HG02884 (cell line): ENCODE measurements around the gene WFDC8.
"Not testable (repeated sequence)": the region's sequence is repeated elsewhere in the genome, so short reads cannot be mapped to it uniquely, and the experiment has no call there.

Experiments
- ATAC-seq: cut with Tn5 transposase; IDR thresholded peaks from one replicate; pipeline ENCODE4 v1.9.1; 2021; ENCODE audit warnings: mild to moderate bottlenecking, moderate library complexity; ENCODE audit not compliant: unreplicated experiment

The WFDC8 gene

DNA sequence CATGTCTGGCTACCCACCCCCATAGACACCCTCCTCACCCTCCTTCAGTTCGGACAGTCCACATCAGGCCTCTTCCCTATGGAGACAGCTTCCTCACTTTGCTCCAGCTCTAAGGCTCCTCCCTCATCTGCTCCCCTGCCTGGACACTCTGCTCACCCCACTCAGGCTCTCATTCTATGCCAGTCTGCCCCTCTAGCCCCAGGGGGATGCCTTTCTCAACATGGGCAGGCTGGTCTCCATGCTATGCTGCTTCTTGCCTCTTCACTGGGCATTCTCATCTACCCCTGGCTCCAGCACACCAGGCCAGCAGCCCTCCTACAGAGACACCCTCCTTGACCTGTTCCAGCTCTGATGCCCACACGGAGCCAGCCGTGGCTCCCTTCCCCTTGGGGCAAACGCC is at the start of gene WFDC8:
WFDC8 (minus strand) TSS at position 101 of the 400 bp plus-strand sequence; CDS start at position 64, 37 bp downstream.
- ATAC-seq, result no peak

DNA sequence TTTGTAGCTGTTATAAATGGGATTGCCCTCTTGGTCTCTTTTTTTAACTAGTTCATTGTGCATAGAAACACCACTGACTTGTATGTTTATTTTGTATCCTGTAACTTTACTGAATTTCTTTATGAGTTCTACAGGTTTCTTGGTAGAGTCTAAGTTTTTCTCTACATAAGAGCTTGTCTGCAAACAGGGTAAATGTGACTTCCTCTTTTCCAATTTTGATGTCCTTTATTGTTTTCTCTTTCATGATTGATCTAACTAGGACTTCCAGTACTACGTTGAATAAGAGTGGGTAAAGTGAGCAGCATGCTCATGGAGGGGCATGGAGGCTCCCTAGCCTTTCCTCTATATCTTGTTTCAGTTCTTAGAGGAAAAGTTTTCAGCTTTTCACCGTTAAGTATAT is 47.5 kb upstream of the WFDC8 start:
- no peak for ATAC-seq

DNA sequence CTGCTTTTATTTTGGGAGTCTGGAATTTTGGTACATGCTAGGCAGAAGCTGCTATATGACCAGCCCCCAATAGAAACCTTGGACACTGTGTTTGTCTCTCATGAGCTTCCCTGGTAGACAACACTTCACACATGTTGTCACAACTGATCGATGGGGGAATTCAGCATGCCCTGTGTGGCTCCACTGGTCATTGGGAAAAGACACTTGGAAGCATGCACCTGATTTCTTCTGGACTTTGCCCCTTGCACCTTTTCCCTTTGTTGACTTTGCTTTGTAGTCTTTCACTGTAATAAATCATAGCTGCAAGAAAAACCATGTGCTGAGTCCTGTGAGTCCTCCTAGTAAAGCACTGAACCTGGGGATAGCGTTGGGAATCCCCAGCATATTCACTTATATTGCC is 42.5 kb upstream of the WFDC8 start:
- no peak for ATAC-seq

DNA sequence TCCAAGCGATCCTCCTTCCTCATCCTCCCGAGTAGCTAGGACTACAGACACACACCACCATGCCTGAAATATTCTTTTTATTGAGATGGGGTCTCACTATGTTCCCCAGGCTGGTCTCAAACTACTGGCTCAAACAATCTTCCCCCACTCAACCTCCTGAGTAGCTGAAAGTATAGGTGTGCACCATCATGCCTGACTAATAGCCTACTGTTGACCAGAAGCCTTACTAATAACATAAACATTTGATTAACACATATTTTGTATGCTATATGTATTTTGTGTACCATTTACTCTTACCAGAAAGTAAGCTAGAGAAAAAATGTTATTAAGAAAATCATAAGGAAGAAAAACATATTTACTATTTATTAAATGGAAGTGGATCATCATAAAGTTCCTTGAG is 38.5 kb upstream of the WFDC8 start:
- no peak for ATAC-seq

DNA sequence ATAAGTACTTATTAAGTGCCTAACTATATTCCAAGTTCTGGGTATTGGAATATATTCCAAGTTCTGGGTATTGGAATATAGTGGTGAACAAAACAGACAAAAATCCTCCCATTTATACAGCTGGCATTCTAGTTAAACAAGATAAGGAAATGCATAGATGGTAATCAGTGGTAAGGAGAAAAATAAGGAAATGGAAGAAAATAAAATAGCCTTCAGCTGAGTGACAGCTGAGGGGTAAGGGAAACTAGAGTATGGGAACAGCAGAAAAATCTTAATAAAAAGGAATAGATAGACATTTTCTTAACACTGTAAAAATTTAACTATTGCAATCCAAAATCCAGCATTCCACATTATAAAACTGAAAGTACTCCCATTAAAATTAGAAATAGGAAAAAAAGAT is 33.2 kb upstream of the WFDC8 start:
- ATAC-seq, result no peak

DNA sequence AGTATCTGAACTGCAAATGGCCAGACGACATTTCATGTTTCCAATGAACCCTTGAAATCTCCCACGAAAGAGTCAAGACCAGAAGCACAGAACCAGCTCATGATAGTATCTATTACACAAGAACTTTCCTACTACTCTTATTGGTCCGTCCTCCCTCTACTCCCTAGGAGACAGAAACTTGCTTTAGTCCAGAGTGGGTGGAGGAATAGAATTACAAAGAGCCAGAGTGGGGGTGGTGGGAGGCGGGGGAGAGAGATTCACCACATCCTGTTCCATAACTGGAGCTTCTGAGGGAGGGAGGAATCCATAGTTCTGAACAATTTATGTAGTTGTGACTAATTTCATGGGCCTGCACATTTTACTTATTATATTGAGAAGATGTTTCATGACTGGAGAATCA is 32.0 kb upstream of the WFDC8 start:
- ATAC-seq, result no peak

DNA sequence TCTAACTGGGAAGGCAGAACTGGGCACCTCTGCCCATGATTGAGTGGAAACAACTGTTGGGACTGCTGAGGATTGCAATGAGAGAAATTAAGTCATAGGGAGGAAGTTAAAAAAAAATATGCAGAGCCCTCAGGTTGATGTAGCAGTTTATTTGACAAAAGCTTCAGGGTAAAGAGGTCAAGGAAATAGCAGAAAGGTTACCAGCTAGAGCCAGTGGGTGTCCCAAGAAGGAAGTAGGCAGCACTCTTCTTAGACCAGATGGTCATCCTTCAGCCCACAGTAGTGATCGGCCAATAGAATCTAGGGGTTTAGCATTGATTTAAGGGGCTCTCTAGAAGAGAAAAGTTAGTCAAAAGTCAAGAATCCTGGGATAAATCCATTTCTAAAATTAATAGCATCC is 28.7 kb upstream of the WFDC8 start:
- no peak for ATAC-seq

DNA sequence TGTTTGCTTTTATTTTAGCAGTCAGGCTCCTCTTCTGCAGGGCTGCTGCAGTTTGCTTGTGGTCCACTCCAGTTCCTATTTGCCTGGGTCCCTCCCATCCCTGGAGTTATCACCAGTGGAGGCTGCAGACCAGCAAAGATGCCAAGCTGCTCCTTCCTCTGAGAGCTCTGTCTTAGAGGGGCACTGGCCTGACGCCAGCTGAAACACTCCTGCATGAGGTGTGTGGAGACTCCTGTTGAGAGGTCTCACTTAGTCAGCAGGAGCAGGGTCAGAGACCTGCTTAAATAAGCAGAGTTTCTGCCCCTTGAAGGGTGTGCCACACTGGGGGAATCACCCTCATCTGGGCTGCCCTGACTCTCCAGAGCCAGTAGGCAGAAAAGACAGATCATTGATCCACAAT is 16.2 kb upstream of the WFDC8 start:
- no peak for ATAC-seq

DNA sequence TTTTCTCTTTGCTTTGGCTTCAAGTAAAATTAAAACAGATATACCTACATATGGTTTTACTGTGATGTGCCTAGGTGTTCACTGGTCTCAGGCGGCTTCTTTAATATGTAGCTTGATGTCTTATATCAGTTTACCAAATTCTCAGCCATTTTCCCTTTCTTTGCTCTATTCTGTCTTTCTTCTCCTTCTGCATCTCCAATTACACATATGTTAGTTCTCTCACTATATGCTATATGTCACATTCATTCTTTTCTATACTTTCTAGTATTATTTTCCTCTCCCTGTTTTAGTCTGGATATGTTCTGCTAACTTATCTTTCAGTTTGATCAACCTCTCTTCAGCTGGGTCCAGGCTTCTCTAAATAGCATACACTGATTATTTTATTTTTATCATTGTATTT is 14.4 kb upstream of the WFDC8 start:
- no peak for ATAC-seq

DNA sequence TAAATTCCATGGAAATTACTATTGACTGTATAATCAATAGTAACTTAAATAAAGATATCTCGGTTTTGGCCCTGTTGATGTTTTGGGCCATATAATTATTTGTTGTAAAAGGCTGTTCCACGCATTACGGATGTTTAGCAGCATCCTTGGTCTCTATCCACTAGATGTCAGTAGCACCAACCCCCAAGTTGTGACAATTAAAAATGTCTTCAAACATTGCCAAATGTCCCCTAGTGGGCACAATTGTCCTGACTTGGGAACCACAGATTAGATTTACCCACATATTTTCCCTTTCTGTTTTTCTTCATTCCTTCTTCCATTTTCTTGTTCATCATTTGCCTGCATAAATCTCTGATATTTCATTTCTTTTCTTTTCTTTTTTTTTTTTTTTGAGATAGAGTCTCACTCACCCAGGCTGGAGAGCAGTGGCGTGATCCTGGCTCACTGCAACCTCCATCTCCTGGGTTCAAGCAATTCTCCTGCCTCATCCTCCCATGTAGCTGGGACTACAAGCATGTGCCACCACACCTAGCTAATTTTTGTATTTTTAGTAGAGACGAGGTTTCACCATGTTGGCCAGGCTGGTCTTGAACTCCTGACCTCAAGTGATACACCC is 13.6 kb upstream of the WFDC8 start:
- no peak for ATAC-seq

DNA sequence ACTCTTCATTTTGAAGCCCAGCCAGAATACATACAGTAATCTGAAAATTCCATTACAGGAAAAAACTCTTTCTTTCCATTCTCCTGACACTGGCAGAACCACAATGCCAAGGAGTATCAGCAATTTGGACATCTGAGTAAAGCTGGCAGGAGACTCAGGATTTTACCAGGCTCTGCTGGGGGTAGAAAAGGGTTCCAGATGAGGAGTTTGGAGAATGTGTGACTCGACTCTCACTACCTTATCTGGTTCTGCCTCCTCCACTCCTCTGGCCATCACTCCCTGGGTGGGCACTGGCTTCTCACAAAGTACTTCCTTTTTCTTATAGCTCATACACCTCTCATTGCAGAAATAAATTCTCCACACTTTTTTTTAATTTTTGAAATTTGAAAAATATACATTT is 10.6 kb upstream of the WFDC8 start:
- ATAC-seq, result no peak

DNA sequence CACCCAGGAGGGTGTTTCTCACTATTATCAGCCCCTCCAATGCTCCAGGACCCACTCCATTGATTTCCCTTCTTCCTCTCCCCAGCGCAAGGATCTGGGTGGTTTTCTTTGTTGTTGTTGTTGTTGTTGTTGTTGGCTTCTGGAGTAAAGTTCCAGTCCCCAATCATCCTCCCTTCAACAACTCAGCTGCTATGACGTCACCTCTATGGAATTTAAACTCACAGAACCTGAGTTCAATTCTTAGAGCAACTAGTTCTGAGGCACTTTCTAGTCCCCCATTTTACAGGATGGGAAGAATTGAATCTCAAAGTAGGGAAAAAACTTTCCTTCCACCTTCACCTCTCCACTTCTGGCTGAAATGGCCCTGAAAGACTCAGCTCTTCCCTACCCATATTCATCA is 9.7 kb upstream of the WFDC8 start:
- ATAC-seq, result no peak

DNA sequence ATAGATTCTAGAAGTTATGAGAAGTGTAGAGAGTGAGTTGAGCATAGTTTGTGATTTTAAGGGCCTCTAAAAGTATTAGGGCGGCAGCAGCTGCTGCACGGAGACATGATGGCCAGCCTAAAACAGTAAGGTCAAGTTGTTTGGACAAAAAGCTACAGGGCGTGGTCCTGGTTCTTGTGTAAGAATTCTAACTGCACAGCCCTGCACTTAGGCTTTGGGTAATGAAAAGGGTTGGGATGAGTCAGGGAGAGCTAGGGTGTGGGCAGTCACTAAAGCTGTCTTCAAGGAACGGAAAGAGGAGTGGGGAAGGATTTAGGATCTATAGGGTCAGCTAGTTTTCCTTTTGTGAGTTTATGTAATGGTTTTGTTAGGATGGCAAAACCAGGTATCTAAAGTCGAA is 6.9 kb upstream of the WFDC8 start:
- not testable (repeated sequence) for ATAC-seq

DNA sequence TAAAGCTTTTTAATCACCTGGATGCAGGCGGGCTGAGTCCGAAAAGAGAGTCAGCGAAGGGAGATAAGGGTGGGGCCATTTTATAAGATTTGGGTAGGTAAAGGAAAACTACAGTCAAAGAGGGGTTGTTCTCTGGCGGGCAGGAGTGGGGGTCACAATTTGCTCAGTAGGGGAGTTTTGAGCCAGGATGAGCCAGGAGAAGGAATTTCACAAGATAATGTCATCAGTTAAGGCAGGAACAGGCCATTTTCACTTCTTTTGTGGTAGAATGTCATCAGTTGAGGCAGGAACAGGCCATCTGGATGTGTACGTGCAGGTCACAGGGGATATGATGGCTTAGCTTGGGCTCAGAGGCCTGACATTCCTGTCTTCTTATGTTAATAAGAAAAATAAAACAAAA is 5.2 kb upstream of the WFDC8 start:
- ATAC-seq, result not testable (repeated sequence)

DNA sequence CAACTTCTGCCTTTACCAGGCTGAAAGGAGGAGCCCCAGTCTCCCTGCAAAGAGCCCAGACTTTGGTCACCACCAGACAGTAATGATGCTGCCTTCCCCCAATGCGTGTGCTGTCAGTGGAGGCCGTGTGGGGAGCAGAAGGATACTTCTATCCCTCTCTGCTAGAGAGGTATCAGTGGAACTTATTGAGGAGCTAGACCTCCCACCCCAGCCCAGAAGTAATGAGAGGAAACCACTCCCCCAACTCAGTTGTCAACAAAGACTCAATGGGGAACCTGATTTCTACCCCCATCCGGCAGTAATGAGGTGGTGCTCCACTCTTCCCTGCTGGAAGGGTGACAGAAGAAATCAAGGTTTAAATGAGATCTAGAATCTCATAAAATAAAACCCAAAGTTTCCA is 4.4 kb upstream of the WFDC8 start:
- ATAC-seq, result no peak

DNA sequence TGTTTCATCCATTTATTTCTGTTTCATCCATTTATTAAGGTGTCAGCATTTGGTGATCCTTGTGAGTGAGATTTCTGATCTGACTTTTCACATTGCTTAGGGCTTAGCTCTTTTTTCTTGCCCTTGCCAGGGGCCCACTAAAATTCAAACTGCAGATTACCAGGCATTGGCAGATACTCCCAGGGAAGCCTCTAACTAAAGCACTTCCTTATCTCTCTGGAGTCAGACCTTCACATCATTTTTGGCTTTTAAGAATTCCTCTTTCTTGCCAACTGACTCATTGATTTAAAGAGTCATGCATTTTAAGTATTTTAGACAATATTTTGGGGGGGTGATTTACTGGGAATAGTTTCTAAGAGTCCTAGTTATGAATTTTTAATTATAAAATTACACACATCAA is 2.6 kb upstream of the WFDC8 start:
- no peak for ATAC-seq

DNA sequence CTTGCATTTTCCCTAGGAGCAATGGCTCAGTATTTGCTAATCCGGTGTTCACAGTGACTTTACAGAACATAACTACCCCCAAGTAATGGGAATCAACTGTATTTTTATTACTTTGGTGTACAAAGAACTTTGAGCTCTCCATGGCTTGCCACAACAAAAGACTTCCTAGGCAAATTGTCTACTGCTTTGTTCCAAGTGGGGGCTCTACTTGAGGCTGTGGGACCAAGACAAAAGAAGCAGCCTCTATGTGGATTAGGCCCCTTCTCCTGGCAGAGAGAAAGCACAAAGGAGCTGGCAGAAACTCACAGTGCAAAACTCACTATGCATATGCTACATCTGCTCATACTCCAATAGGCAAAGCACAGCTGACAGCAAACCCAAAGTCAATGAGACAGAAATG is 853 bp downstream of the WFDC8 start:
- no peak for ATAC-seq

DNA sequence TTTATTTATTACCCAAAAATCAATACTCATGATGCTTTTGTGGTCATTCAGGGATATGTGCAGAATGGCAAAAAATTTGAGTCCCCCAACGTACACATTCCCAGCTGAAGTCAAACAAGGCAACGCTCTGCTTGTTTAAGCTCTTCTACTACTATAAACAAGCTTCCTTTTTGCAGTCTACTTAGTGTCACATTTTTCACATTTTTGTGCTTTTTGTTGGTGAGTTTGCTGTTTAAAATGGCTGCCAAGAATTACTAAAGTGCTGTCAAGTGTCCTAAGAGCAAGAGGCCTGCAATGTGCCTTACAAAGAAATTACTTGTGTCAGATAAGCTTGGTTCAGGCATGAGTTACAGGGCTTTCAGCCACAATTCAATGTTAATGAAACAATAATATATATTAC is 2.1 kb downstream of the WFDC8 start:
- no peak for ATAC-seq

DNA sequence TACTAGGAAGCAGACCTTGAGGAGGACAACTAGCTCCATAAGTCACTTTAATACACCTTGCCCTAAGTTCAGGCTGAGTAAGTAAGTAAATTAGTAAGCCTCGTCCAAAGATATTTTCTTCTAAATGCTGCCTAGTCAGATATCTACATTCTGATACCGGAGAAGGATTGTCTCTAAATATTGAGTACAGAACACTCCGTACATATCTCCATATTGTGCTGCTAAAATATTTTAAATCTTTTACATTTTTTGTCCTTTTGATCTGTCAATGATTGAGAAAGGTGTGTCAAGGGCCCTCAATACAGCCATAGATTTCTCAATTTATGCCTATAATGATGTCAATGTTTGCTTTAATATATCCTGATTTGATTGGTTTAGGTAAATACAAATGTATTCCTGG is 3.2 kb downstream of the WFDC8 start:
- ATAC-seq, result no peak

DNA sequence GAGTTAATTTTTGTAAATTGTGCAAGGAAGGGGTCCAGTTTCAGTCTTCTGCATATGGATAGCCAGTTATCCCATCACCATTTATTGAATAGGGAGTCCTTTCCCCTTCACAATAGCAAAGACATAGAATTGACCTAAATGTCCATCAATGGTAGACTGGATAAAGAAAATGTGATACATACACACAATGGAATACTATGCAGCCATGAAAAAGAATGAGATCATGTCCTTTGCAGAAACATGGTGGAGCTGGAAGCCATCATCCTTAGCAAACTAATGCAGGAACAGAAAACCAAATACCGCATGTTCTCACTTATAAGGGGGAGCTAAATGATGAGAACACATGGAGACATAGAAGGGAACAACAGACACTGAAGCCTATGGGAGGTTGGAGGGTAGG is 9.4 kb downstream of the WFDC8 start:
- ATAC-seq, result not testable (repeated sequence)

DNA sequence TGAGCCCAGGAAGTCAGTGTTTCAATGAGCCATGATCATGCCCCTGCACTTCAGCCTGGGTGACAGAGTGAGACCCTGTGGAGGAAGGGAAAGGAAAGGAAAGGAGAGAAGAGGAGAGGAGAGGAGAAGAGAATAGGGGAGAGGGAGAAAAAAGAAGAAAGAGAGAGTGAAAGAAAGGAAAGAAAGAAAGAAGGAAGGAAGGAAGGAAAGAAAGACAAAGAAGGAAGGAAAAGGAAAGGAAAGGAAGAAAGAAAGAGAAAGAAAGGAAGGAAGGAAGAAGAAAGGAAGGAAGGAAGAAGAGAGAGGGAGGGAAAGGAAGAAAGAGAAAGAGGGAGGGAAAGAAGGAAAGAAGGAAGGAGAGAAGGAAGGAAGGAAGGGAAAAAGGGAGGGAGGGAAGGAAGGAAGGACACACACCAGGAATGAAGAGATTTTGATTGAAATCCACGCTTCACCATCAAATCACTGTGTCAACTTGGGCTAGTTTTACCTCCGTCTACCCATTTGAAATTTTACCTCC is 14.3 kb downstream of the WFDC8 start:
- no peak for ATAC-seq

DNA sequence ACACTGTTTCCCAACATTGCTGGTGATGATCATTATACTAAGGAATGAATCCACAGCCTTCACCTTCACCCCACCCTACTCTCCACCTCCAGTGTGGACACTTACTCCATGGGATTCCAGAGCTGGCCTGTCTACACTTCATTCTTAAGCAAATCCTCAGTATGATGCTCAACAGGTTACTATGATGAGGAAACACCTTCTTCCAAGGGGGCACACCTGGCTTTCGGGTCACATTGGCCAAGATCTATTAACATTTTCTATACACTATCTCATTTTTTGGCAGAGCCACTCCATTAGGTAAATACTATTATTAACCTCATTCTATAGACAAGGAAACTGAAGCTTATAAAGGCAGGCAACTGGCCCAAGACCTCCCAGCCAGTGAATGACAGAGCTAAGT is 23.9 kb downstream of the WFDC8 start:
- no peak for ATAC-seq

DNA sequence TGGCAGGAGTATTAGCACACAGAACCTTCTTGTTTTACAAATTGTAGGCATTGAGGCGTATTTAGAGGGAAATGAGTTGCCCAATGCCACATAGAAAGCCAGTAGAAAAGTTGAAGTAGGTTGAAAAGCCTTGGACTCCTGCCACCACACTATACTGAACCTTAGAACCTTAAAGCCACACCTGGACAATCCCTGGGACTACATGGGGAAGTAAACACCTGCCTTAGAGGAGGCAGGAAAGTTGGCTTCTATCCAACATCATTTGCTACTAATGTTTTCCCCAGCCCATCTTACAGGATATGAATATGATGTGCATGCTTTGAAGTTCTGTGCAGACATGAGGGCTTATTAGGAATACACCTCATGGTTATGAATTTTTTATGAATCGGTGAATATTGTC is 26.6 kb downstream of the WFDC8 start:
- no peak for ATAC-seq
